Mucosa of rectum (tissue), 2 donors: ENCODE measurements around the gene DAPK1.
A peak's percentile ranks its signal among the peaks of the same experiment; 100 is the strongest.

Experiments
- H3K27ac ChIP-seq, 2 donors: one replicate each; pipeline ENCODE4 v1.7.0; 2013; ENCODE audit warnings: inconsistent platforms in 2 of 2, low read depth in 2 of 2, low read length in 2 of 2
- H3K27me3 ChIP-seq, 2 donors: one replicate each; pipeline ENCODE4 v1.7.0; 2013; ENCODE audit warnings: low read length in 2 of 2; ENCODE audit not compliant: control insufficient read depth in 2 of 2, insufficient read depth in 2 of 2
- H3K36me3 ChIP-seq, 2 donors: one replicate each; pipeline ENCODE4 v1.7.0; 2013; ENCODE audit warnings: low read length in 2 of 2; ENCODE audit not compliant: control insufficient read depth in 2 of 2, insufficient read depth in 2 of 2
- H3K4me1 ChIP-seq, 2 donors: one replicate each; pipeline ENCODE4 v1.7.0; 2013; ENCODE audit warnings: low read length in 2 of 2, mild to moderate bottlenecking in 1 of 2; ENCODE audit not compliant: control insufficient read depth in 2 of 2, insufficient read depth in 2 of 2
- H3K4me3 ChIP-seq, 2 donors: one replicate each; pipeline ENCODE4 v1.7.0; 2013; ENCODE audit warnings: low read length in 2 of 2
- H3K9ac ChIP-seq, 2 donors: one replicate each; pipeline ENCODE4 v1.7.0; 2013; ENCODE audit warnings: low read length in 2 of 2, low read depth in 1 of 2, mild to moderate bottlenecking in 1 of 2
- H3K9me3 ChIP-seq, 2 donors: one replicate each; pipeline ENCODE4 v1.7.0; 2013; ENCODE audit warnings: low read length in 2 of 2; ENCODE audit not compliant: control insufficient read depth in 2 of 2
- donor health status: healthy.
- donor health status: Normal muscosa, but diverticular disease.

DAPK1 gene

DNA sequence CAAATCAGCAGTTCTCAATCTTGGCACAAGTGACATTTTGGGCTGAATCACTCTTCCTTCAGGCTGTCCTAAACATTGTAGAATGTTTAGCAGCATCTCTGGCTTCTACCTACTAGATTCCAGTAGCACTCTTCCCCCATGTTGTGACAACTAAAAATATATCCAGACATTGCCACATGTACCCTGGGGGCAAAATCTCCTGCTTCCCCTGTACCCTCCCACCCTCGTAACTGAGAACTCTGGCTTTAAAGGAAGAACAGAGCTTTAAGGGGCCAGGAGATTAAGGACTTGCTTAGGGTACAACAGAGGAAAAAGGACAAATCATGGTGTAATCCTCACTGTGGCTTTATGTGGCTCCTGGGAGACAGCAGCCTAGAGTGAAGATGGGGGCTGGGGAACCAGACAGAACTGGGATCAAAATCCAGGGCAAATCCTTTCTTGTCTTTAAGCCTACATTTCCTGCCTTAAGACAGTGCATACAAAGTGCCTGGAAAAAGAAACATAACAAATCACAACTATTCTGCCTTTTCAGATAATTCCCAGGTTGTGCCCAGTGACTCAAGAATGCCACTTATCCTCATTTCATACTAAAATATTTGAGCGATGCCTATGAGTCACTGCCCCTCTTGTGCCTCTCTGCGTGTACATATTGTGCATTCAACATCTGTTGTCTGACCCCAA, 109.3 kb downstream of the DAPK1 start:
- no peak overlapping the region for H3K27ac ChIP-seq
- no peaks in the 10 kb centered on the region for H3K9me3 ChIP-seq
- H3K36me3 ChIP-seq: no peaks in the 10 kb centered on the region
- no peaks in the 10 kb centered on the region for H3K27me3 ChIP-seq
- H3K9ac ChIP-seq: no peak overlapping the region
- no peaks in the 10 kb centered on the region for H3K4me1 ChIP-seq
- no peak overlapping the region for H3K4me3 ChIP-seq

DNA sequence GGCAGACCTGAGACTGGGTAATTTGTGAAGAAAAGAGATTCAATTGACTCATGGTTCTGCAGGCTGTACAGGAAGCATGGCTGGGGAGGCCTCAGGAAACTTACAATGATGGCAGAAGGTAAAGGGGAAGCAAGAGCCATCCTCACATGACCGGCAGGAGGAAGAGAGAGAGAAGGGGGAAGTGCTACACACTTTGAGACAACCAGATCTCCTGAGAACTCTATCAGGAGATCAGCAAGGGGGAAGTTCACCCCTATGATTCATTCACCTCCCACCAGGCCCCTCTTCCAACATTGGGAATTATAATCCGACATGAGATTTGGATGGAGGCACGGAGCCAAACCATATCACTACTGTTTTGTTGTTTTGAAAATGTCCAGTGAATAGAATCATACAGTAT, 110.2 kb downstream of the DAPK1 start:
- no peaks in the 10 kb centered on the region for H3K4me1 ChIP-seq
- H3K27ac ChIP-seq: no peak overlapping the region
- H3K9me3 ChIP-seq: no peaks in the 10 kb centered on the region
- H3K9ac ChIP-seq: no peak overlapping the region
- H3K4me3 ChIP-seq: no peak overlapping the region
- no peaks in the 10 kb centered on the region for H3K27me3 ChIP-seq
- no peaks in the 10 kb centered on the region for H3K36me3 ChIP-seq

DNA sequence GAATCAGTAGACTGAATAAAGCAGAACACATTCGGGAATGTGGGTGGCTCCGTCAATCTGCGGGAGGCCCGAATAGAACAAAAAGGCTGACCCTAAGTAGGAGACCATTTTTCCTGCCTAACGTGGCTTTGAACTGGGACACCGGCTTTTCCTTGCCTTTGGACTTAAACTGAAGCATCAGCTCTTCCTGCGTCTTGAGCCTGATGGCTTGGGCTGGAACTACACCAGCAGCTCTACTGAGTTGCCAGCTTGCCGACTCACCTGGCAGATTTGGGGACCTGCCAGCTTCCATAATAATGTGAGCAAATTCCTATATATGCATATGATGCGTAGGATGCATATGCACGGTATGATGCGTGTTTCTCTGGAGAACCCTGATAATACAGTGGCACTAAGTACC, 111.3 kb downstream of the DAPK1 start:
- H3K4me1 ChIP-seq: no peaks in the 10 kb centered on the region
- no peak overlapping the region for H3K4me3 ChIP-seq
- no peak overlapping the region for H3K9ac ChIP-seq
- H3K36me3 ChIP-seq: no peaks in the 10 kb centered on the region
- H3K27me3 ChIP-seq: no peaks in the 10 kb centered on the region
- no peaks in the 10 kb centered on the region for H3K9me3 ChIP-seq
- no peak overlapping the region for H3K27ac ChIP-seq

DNA sequence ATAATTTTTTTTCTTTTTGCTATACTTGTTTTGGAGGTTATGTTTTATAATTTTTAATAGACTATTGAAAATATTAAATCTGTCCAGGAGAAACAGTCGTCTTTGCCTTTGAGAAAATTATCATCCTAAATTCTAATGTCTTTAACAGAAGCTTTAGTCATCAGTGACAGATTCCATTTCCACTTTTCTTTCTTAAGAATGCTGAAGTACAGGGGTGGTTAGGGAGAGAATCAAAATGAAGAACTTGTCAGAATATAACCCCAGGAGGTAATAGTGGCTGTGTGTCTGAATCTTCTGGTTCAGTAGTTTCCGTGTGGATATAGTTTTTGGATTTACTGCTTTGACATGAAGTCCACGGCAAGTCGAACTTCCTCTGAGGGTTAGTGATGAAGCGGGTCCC, 111.8 kb downstream of the DAPK1 start:
- no peaks in the 10 kb centered on the region for H3K9me3 ChIP-seq

DNA sequence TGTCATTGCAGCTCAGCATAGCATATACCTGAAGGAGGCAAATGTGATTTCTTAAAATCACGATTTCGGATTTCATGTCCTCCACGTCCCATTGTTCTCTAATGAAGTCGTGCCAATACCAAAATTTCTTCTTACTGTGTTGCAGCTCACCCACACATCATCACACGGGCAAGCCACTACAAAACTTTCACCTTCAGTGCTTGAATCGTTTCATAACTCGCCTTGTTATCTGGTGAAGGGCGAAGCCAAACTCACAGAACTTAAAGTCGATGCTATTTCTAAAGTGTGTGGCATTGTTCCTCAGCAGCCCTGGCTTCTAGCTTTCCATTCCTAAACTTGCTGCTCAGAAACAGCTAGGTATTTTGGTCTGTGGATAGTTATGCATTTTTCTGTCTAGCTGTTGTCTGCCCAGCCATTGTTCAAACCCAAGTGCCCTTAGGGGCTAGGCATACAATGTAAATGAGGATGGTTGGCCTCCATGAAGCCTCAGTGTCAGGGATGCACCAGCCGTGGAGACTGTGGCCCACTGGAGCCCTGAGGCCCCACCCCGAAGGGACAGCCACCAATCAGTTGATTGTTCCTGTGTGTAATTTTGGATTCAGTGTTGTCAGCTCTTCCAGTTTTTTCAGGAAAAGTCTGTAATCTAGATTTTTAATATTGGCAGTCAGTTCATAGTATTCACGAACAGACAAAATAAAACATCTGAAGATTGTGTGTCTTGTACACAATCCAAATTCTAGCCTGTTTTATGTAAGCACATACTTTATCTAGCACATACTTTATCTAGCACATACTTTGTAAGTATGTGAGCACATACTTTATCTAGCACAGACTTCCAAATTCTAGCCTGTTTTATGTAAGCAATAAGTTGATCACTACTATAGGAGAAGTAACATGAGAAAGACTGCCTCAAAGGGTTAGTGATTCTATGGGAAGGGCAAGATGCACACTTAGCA, 112.8 kb downstream of the DAPK1 start:
- Histone ChIP-seq H3K36me3 (no peaks in the 10 kb centered on the region), H3K4me1 (no peaks in the 10 kb centered on the region), H3K4me3 (no peak overlapping the region), H3K27me3 (no peaks in the 10 kb centered on the region), H3K9me3 (no peaks in the 10 kb centered on the region), H3K9ac (no peak overlapping the region), H3K27ac (no peak overlapping the region)

More for the DNA sequence above, 111.8 kb downstream of the DAPK1 start:
- H3K36me3 ChIP-seq: no peaks in the 10 kb centered on the region
- H3K27me3 ChIP-seq: no peaks in the 10 kb centered on the region
- H3K4me1 ChIP-seq: no peaks in the 10 kb centered on the region
- H3K4me3 ChIP-seq: no peak overlapping the region
- no peak overlapping the region for H3K27ac ChIP-seq
- H3K9ac ChIP-seq: no peak overlapping the region

DNA sequence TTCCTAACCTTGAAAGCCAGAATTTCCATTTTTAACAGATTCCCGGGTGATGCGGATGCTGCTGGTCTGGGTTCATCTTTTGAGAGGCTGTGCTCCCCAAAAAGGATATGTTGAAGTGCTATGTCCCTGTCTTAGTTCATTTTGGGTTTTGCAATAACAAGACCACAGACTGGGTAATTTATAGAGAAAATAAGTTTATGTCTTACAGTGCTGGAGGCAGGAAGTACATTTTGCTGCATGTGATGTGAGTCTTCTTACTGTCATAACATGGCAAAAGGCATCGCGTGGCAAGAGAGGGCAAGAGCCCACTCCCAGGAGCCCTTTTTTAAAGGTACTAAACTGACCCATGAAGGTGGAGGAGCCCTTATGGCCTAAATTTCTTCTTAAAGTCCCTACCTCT, 114.1 kb downstream of the DAPK1 start:
- no peak overlapping the region for H3K27ac ChIP-seq
- H3K4me1 ChIP-seq: no peaks in the 10 kb centered on the region
- H3K4me3 ChIP-seq: no peak overlapping the region
- H3K36me3 ChIP-seq: no peaks in the 10 kb centered on the region
- H3K9me3 ChIP-seq: no peaks in the 10 kb centered on the region
- H3K27me3 ChIP-seq: no peaks in the 10 kb centered on the region
- no peak overlapping the region for H3K9ac ChIP-seq

DNA sequence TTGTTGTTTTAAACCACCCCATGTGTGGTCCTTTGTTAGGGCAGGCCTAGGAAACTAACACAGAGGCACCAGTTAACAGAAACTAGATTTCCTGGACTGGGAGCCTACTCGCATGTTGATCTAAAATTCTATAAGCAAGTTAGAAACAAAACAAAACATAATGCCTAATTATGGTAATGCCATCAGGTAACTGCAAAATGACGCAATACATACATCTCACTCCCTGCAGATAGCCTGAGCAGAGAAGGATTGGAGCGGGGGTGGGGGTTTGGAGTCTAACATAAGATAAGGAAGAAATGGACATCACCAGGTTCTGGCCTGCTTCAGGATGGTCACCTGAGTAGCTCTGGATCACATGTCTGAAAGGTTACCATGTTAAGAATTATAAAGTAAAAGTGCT, 114.9 kb downstream of the DAPK1 start:
- no peak overlapping the region for H3K9ac ChIP-seq
- H3K27ac ChIP-seq: no peak overlapping the region
- no peaks in the 10 kb centered on the region for H3K9me3 ChIP-seq
- H3K36me3 ChIP-seq: no peaks in the 10 kb centered on the region
- H3K4me3 ChIP-seq: no peak overlapping the region
- no peaks in the 10 kb centered on the region for H3K4me1 ChIP-seq
- H3K27me3 ChIP-seq: no peaks in the 10 kb centered on the region

DNA sequence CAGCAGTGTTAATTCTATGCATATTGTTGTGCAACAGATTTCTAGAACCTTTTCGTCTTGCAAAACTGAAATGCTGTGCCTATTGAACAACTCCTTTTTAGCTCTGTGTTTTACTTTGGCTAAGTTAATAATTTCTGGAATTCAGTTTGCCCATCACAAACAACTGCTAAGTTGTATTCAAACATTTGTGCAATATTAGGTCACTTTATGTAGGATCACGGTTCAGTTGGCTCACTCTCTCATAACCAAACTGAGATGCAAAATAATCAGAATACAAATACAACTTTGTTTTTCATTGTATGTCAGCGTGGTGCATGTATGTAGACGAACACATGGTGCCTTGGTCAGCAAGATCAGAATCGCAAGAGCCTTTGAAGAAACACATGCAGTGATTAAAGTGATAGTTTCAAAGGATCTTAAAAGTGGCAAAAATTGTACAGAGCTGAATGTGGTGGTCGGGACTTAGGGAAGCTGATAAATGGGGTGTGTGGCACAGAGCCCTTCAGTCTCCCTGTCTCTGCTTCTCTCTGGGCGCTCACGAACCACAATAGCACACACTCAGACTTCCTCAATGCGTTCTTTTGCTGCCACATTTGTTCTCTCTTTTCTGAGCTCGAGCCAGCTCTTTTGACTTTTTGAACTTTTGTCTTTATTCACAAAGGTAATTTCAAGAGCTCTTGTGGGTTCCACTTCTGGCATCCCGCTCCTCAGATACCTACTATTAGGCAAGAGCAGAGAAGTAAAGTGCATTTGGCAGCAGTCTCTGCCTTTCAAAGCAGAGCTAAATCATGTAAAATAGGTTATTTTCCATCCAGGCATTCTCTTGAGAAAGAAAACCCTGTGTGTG, 115.8 kb downstream of the DAPK1 start:
- H3K36me3 ChIP-seq: no peaks in the 10 kb centered on the region
- H3K27me3 ChIP-seq: no peaks in the 10 kb centered on the region
- H3K9me3 ChIP-seq: no peaks in the 10 kb centered on the region
- no peaks in the 10 kb centered on the region for H3K4me1 ChIP-seq
- H3K4me3 ChIP-seq: no peak overlapping the region
- no peak overlapping the region for H3K27ac ChIP-seq
- H3K9ac ChIP-seq: no peak overlapping the region

DNA sequence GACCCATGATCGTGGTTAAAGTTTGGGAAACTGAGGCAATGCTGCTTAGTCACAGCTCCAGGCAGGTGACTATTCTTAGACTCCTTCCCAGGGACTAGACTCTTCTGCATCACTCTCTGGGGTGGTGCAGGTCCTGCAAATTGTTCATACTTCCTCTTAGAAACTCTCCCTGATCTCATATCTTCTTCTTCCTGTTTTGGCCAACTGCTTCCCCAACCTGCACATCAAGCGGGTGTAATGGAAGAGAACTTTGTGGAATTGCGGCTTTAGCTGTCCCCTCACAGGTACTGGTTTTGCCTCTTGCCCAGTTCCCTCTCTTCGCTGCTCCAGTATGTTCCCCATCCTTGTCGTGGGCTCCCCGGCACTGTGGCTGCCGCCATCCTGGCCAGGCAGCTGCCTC, 116.7 kb downstream of the DAPK1 start:
- H3K36me3 ChIP-seq: no peaks in the 10 kb centered on the region
- no peaks in the 10 kb centered on the region for H3K27me3 ChIP-seq
- H3K4me1 ChIP-seq: no peaks in the 10 kb centered on the region
- no peaks in the 10 kb centered on the region for H3K9me3 ChIP-seq
- H3K4me3 ChIP-seq: no peak overlapping the region
- no peak overlapping the region for H3K9ac ChIP-seq
- peak overlapping the region in 1 of 2 donors; percentile 27 for H3K27ac ChIP-seq

DNA sequence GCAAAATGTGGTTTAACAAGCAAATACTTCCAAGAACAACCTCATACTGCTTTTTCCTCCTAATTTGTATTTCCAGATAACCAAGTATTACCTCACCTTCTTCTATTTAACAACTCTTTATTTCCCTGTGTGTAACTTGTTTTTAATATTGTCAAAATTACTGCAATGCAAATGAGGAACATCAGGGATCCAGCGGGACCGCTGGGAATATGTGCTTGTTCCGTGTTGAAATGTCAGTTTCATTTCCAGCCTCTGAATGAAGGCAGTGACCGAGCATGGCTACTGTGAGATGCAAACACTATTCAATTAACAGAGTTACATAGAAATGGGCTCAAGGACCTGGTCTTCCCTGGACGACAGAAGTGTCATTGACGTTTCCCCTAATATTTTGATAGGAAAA, 117.5 kb downstream of the DAPK1 start:
- no peak overlapping the region for H3K9ac ChIP-seq
- no peaks in the 10 kb centered on the region for H3K4me1 ChIP-seq

More for the DNA sequence above, 117.5 kb downstream of the DAPK1 start:
- Histone ChIP-seq H3K9me3 (no peaks in the 10 kb centered on the region), H3K4me3 (no peak overlapping the region), H3K27me3 (no peaks in the 10 kb centered on the region), H3K36me3 (no peaks in the 10 kb centered on the region), H3K27ac (no peak overlapping the region)
